Activated CD8-positive, alpha-beta memory T cell treated with anti-CD3 and anti-CD28 coated beads for 24 hours (primary cell): ENCODE data around the gene DRAXIN.

Source experiments
- DNase-seq: peaks from one replicate; pipeline ENCODE4 v3.0.0-alpha.2; 2020

DRAXIN gene

DNA sequence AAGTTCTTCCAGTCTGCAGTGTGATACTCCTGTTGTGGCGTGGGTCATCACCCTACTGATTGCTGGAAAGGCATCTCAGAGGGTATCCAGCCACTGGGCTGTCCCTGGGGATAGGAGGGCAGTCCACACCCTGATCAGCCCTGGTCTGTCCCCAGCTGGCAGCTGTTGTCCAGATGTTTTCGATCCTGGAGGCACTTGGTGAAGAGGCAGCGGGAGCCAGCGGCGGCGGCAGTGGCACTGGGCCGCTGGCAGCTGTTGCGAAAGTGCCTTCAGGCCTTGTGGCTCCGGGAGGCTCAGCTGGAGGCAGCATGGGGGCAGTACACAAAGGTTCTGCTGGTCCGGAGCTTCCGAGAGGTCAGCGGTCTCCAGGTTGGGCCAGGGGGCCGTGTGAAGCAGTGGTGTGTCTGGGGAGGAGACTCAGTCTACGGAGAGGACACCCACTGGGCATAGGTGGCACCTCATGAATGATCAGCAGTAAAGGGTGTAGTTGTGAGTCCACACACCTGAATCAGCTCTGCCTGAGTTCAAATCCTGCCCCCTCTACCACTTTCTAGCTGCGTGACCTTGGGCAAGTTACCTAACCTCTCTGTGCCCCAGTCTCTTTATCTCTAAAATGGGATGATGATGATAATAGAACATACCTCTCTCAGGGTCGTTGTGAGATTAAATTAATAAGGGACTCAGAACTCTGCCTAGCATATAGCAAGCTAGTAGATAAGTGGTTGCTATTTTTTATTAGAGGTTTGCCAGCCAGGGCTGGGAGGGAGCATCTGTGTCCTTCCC is 76.6 kb downstream of the DRAXIN start:
- DNase-seq: no peak

DNA sequence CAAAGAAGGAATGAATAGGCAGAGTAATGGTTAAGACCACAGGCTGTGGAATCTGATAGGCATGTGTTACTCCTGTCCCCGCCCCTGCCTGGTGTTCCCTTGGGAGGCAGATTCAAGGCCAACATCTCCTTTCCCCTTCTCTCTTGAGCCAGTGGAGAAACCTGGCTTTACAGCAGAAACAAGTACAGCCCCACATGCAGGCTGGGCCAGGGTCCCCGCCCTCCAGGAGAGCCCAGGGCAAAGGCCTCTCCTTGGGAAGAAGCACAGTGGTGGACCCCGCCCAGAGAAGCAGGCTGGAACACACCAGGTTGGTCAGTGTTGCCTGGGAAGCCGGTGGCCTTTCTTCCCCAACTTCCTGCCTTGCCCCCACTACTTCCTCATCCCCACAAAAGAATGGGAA is 77.3 kb downstream of the DRAXIN start:
- DNase-seq: no peak

DNA sequence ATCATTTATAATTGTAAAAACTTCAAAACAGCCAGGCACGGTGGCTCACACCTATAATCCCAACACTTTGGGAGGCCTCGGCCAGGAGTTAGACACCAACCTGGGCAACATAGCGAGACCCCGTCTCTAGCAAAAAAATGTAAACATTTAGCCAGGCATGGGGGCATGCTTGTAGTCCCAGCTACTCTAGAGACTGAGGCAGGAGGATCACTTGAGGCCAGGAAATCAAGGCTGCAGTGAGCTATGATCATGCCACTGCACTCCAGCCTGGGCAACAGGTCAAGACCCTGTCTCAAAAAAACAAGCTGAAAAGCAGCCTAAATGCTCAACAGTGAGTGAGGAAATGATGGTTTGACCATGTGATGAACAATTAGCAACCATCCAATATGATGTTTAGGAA is 77.8 kb downstream of the DRAXIN start:
- no peak for DNase-seq

DNA sequence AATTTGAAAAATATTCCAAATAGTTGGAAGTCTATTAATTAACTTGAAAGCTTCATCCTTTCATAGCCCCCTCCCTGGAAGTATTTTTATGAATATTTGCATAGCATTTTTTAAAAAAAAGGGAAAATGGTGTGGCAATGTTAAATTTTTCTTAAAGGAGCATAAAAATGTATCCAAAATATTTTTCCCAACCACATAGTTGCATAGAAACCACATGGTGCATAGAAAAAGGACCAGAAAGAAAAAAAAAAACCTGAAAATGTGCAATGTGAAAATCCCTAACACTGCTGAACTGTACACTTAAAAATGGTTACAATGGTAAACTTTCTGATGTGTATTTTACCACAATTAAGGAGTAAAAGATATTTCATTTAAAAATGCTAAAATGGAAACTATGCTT is 78.5 kb downstream of the DRAXIN start:
- no peak for DNase-seq

DNA sequence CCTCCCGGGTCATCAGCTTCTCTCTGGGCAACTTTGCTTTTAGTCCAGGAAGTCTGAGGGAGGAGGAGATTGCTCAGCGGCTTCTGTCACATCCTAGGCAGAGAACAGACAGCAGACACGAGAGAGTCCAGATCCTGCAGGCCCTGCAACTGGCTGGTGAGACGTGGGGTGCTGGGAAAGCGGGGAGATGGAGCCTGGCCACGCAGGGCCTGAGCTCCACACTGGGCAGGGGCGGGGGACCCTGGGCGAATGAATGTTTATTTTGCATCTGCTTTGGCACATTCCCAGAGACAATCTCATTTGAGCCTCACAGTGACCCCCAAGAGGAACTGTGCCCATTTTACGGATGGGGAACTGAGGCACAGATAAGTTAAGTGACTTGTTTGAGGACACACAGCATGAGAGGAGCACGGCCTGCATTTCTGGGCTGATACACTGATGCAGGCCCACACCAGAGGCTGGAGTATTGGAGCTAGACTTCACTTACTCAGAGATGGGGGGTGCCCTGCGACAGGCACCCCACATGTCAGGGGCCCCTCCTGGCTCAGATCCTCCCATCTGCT is 80.1 kb downstream of the DRAXIN start:
- DNase-seq: no peak

DNA sequence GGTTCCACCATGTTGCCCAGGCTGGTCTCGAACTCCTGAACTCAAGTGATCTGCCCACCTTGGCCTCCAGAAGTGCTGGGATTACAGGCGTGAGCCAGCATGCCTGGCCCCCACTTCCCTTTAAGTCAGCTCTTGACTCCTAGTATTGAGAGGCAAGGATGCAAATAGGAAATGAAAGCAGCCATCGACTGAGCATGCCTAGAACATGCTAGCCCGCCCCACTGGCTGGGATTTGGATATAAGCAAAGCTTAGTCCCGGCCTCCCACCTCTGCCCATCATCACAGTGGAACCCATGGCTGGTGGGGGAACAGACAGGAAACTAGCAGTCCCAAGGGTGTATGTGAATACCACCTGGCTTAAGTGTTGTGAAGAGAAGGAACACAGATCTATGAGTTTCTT is 80.9 kb downstream of the DRAXIN start:
- no peak for DNase-seq

DNA sequence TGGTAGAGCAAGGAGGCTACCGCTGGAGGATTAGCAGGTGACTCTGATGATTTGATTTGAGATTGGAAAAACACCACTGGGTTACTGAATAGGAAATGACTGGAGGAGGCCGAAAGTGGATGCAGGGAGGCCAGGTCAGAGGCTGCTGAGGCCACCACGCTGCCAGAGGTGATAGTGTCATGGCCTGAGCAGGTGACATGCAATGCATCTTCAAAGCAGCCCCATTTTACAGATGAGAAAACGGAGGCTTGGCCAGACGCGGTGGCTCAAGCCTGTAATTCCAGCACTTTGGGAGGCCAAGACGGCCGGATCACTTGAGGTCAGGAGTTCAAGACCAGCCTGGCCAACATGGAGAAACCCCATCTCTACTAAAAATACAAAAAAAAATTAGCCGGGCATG is 83.2 kb downstream of the DRAXIN start:
- DNase-seq: no peak
